Osteoblast (primary cell): ENCODE data around the gene NLRP5. TPM values are rescaled to one million over a fixed set of nuclear protein-coding genes. Genes with fewer than 3 reads are reported as not detected.
"Not testable (repeated sequence)": the region's sequence is repeated elsewhere in the genome, so short reads cannot be mapped to it uniquely, and the experiment has no call there.

Experiments
- DNase-seq: peaks from one replicate; pipeline ENCODE4 v3.0.0; 2011; ENCODE audit warnings: low spot score, mixed read lengths; ENCODE audit not compliant: insufficient read length; ENCODE audit errors: missing footprints
- H2AFZ ChIP-seq: 2 replicates; pipeline ENCODE4 v1.6.0; 2011; ENCODE audit warnings: mild to moderate bottlenecking, low read length
- H3K27ac ChIP-seq: 2 replicates; pipeline ENCODE4 v1.5.1; 2011; ENCODE audit warnings: mild to moderate bottlenecking, low read depth, low read length, moderate library complexity
- H3K27me3 ChIP-seq: 2 replicates; pipeline ENCODE4 v1.6.0; 2012; ENCODE audit warnings: mild to moderate bottlenecking, control low read depth, inconsistent platforms, low read length, moderate library complexity; ENCODE audit not compliant: insufficient read depth
- H3K36me3 ChIP-seq: 2 replicates; pipeline ENCODE4 v1.5.1; 2011; ENCODE audit warnings: mild to moderate bottlenecking, low read length, control low read depth, moderate library complexity; ENCODE audit not compliant: insufficient read depth
- H3K4me1 ChIP-seq: 2 replicates; pipeline ENCODE4 v1.5.1; 2011; ENCODE audit warnings: mild to moderate bottlenecking, low read length, control low read depth, moderate library complexity; ENCODE audit not compliant: insufficient read depth
- H3K4me2 ChIP-seq: 2 replicates; pipeline ENCODE4 v1.6.0; 2011; ENCODE audit warnings: mild to moderate bottlenecking, low read length; ENCODE audit not compliant: insufficient read depth
- H3K4me3 ChIP-seq: fragments of 200-600 bp; sonication (generic); 3 replicates; pipeline ENCODE4 v1.5.1; 2012; ENCODE audit warnings: mild to moderate bottlenecking, low read length, inconsistent platforms; ENCODE audit not compliant: insufficient read depth
- H3K79me2 ChIP-seq: 2 replicates; pipeline ENCODE4 v1.6.0; 2012; ENCODE audit warnings: mild to moderate bottlenecking, low read length, control low read depth, inconsistent platforms; ENCODE audit not compliant: insufficient read depth
- H3K9me3 ChIP-seq: 2 replicates; pipeline ENCODE4 v1.5.1; 2011; ENCODE audit warnings: low read depth, low read length, control low read depth
- H4K20me1 ChIP-seq: 2 replicates; pipeline ENCODE4 v1.6.0; 2012; ENCODE audit warnings: mild to moderate bottlenecking, low read length, control low read depth; ENCODE audit not compliant: insufficient read depth
- total RNA-seq: library from RNA; depleted of rRNA; stranded (reverse); fragments of >200 nt; gene quantifications from 2 replicates; pipeline ENCODE4 v1.2.3, GENCODE V29; 2012
- TF ChIP-seq, protein P1 (sequence below): IDR thresholded peaks from 2 replicates; pipeline ENCODE4 v1.5.1; 2011; ENCODE audit warnings: mild to moderate bottlenecking, low read depth, low read length, moderate library complexity; ENCODE audit errors: extremely low read depth

NLRP5 gene
- total RNA-seq, 1 donor, result not detected

DNA sequence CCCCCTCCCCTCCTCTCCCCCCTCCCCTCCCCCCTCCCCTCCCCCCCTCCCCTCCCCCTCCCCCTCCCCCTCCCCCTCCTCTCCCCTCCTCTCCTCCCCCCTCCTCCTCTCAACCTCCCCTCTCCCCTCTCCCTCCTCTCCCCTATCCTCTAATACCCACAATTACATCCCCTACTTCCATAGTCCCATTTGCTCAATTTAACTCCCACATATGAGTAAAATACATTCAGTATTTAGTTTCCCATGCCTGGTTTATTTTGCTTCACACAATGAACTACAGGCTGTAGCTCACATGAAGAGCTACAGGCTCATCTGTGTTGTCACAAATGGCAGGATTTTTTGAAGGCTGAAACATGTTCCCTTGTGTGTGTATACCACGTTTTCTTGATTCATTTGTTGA lies 6.9 kb downstream of the NLRP5 start:
- Histone ChIP-seq H2AFZ (no peak overlapping the region), H3K27me3 (no peaks in the 10 kb centered on the region), H3K4me3 (no peak overlapping the region), H3K79me2 (no peaks in the 10 kb centered on the region), H3K4me2 (no peak overlapping the region), H3K4me1 (no peaks in the 10 kb centered on the region), H3K27ac (no peak overlapping the region), H3K36me3 (no peaks in the 10 kb centered on the region), H3K9me3 (no peaks in the 10 kb centered on the region), H4K20me1 (no peaks in the 10 kb centered on the region)
- DNase-seq, result no peak
- TF ChIP-seq, protein P1, sequence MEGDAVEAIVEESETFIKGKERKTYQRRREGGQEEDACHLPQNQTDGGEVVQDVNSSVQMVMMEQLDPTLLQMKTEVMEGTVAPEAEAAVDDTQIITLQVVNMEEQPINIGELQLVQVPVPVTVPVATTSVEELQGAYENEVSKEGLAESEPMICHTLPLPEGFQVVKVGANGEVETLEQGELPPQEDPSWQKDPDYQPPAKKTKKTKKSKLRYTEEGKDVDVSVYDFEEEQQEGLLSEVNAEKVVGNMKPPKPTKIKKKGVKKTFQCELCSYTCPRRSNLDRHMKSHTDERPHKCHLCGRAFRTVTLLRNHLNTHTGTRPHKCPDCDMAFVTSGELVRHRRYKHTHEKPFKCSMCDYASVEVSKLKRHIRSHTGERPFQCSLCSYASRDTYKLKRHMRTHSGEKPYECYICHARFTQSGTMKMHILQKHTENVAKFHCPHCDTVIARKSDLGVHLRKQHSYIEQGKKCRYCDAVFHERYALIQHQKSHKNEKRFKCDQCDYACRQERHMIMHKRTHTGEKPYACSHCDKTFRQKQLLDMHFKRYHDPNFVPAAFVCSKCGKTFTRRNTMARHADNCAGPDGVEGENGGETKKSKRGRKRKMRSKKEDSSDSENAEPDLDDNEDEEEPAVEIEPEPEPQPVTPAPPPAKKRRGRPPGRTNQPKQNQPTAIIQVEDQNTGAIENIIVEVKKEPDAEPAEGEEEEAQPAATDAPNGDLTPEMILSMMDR, result no peak

DNA sequence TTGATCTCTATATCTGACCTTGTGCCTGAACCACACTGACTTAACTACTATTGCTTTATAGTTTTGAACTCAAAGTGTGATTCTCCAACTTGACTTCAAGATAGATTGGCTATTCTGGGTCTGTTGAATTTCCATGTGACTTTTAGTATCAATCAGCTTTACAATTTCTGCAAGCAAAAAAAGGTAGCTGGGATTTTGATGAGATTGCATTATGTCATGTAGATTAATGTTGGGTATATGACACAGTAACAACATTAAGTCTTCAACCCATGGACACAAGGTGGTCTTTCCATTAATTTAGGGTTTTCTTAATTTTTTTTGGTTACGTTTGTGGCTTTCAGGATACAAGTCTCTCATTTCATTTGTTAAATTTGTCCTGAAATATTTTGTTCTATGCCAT lies 28.2 kb downstream of the NLRP5 start:
- H3K27ac ChIP-seq, result no peak overlapping the region
- TF ChIP-seq, protein P1, result no peak
- H4K20me1 ChIP-seq, result no peaks in the 10 kb centered on the region
- peaks cover 3% of the 10 kb centered on the region for H3K9me3 ChIP-seq
- no peaks in the 10 kb centered on the region for H3K27me3 ChIP-seq
- H3K4me3 ChIP-seq, result no peak overlapping the region
- no peak for DNase-seq
- no peaks in the 10 kb centered on the region for H3K4me1 ChIP-seq
- no peaks in the 10 kb centered on the region for H3K36me3 ChIP-seq
- no peak overlapping the region for H3K4me2 ChIP-seq
- no peaks in the 10 kb centered on the region for H3K79me2 ChIP-seq
- H2AFZ ChIP-seq, result no peak overlapping the region

DNA sequence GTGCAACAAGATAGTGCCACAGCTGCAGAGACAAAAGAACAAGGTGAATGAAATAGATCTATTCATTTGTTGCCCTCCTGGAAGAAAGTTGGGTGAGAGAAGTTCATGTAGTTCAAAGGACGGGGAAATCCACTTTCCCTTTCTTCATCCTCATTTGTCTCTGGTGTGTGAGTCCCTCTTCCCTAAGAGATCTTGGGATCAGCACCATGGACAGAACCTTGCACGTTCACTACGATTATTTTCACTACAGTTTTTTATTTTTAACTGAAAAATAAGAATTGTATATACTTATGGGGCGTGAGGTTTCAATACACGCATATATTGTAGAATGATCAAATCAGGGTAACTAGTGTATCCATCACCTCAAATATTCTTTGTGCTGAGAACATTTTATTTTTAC lies 29.2 kb downstream of the NLRP5 start:
- no peak for DNase-seq
- no peaks in the 10 kb centered on the region for H4K20me1 ChIP-seq
- no peaks in the 10 kb centered on the region for H3K36me3 ChIP-seq

DNA sequence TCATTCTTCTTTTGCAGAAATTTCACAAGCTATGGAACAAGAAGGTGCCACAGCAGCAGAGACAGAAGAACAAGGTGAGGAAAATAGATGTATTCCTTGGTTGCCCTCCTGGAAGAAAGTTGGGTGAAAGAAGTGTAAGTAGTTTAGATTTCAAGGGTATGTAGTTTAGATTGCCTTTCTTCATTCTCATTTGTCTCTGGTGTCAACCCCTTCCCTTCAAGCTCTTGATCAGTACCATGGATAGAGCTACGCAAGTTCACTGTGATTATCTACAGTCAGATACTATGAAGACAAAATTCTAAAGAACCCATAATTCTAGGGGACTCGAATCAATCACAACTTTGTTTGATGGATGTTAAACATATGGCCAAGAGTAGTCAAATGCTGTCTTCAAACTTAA lies 32.8 kb downstream of the NLRP5 start:
- H3K4me2 ChIP-seq, result not testable (repeated sequence)

More for the DNA sequence above, 29.2 kb downstream of the NLRP5 start:
- H3K4me2 ChIP-seq, result no peak overlapping the region
- H3K27ac ChIP-seq, result no peak overlapping the region
- TF ChIP-seq, protein P1, result no peak
- H3K79me2 ChIP-seq, result no peaks in the 10 kb centered on the region
- no peaks in the 10 kb centered on the region for H3K9me3 ChIP-seq
- no peaks in the 10 kb centered on the region for H3K27me3 ChIP-seq
- no peak overlapping the region for H2AFZ ChIP-seq
- H3K4me3 ChIP-seq, result no peak overlapping the region
- H3K4me1 ChIP-seq, result no peaks in the 10 kb centered on the region

DNA sequence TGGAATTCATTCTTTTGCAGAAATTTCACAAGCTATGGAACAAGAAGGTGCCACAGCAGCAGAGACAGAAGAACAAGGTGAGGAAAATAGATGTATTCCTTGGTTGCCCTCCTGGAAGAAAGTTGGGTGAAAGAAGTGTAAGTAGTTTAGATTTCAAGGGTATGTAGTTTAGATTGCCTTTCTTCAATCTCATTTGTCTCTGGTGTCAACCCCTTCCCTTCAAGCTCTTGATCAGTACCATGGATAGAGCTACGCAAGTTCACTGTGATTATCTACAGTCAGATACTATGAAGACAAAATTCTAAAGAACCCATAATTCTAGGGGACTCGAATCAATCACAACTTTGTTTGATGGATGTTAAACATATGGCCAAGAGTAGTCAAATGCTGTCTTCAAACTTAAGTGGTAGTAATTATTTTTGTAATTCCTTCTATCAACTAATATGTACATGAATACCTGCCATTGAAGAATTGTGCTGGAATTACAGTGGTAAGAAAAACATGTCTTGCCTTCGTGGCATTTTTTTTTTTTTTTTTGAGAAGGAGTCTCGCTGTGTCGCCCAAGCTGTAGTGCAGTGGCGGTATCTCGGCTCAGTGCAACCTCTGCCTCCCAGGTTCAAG lies 33.9 kb downstream of the NLRP5 start:
- not testable (repeated sequence) for H2AFZ ChIP-seq, H3K4me3 ChIP-seq, H3K4me1 ChIP-seq, H4K20me1 ChIP-seq, H3K9me3 ChIP-seq, H3K36me3 ChIP-seq, H3K27me3 ChIP-seq, DNase-seq, H3K27ac ChIP-seq, H3K4me2 ChIP-seq, H3K79me2 ChIP-seq

More for the DNA sequence above, 32.8 kb downstream of the NLRP5 start:
- H3K9me3 ChIP-seq, H3K27ac ChIP-seq, H3K4me1 ChIP-seq, H3K36me3 ChIP-seq, H3K27me3 ChIP-seq, H3K79me2 ChIP-seq, H3K4me3 ChIP-seq, H2AFZ ChIP-seq, DNase-seq, H4K20me1 ChIP-seq: not testable (repeated sequence)
